Stimulated activated CD4-positive, alpha-beta T cell treated with anti-CD3 and anti-CD28 coated beads, Interleukin-15, amount 100 ng/mL, for 24 hours (primary cell): Measurements from ENCODE around the gene TGM4.

Experiments used
- DNase-seq: peaks from one replicate; pipeline ENCODE4 v3.0.0-alpha.2; 2020

Gene TGM4

GRCh38 chr3:44957986-44958385 lies 83.6 kb downstream of the TGM4 start:
- DNase-seq, result no peak

DNA sequence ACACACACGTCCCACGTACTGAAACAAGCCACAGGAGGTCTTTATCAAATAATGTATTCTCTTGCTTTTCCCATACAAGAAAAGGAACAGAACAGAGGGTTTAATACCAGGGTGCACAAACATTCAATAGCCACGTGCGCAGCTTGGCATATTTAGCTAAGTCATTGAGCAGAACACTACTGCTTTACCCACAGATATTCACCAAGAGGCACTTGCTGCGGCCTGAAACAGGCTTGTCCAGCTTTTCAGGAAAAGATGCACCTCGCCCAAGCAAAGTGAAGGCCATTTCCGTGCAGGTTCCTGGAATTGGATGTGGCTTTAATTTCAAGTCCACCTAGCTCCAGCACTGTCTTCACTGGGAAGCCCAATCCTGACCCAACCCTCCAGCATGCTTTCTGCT lies 84.0 kb downstream of the TGM4 start:
- DNase-seq, result no peak

DNA sequence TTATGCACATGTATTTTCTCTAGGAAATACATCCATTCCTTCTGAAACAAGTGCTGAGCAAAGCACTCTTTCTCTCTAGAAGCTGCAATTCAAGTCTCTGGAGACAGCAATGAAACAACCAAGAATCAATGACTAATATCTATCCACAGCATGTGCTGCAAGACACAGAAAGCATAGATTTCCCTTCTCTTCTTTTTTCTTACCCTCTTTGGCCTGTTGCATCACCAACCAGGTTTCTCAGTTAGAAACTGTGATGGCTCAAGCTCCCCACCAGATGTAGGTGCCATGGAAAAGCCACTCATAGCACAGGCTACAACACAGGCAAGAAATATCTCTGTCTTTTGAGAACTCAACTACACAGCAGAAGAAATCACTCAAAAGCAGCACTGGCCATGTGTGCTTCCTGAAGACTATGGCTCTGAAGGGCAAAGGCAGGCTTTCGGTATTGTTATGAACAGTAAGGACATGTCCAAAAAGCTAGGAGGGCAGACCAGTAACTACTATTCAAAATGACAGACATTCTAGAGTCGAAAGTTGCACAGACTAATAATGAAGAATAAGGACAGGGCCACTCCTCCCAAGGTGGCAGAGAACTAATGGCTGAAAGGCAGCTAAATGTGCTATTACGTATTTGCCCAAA lies 86.1 kb downstream of the TGM4 start:
- DNase-seq, result no peak

- no peak for DNase-seq
Measured at GRCh38 chr3:44961888-44962287, 87.5 kb downstream of the TGM4 start.

DNA sequence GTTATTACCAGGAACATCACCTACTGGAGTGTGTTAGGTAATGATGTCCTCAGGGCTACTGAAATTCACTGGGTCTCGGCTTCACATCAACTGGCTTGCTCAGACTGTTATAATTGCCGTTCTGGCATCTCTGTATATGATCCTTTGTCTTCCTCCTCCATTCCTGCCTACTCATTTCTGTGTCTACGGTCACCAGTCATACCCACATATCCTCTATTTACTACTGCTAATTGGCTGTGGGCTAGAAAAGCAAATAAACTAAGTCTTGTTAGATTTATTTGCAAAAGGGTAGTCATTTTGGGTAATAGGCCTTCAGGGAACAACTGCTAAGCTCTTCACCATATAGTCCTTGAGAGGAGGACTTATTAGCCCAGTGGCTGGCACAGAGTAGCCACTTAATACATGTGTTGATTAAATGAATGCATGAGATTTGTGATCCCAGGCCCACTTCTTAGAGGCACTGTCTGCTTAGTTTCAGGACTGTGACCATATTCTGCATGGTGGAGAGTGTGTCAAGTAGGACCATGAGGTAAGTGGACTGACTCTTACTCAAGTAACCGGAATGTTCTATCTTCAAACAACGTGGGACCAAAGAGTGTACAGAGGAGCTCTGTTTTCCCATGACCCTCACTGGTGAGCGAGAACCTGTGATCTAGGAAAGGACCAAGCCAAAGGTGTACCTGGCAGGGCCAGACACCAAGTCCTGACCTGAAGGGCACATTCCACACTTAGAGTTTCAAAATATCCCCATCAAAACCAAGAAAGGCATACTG lies 88.4 kb downstream of the TGM4 start:
- DNase-seq, result no peak

DNA sequence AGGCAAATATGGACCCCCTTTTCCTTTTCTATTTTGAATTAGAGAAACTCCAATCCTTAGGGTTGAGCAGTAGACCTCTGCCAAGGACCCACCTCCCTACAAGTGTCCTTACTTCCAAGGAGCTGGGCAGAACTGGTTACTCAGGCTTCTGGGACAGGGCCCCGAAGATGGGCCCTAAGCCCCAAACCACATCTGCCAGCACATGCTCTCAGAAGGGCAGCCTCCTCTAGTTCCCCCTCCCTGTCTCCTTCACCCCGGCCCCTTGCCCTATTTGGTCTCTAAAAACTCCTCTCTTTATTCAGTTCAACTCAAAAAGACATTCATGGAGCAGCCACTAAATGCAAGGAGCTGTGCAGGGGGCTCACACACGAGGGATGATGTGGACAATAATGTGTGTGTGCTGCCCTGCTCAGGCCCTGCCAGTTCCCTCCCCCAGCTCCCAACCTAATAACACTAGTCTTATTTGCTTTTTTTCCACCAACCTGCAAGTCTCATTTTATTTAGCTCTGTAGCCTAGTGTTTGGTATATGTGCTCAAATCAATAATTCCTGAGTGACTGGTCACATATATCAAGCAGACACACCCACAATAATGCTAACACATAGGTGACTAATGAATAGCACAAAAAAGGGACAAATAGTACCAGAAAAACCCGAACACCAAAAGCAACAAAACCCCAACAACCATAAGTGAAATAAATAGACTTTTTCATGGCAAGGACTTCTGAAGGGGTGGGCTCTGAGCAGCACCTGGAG lies 89.3 kb downstream of the TGM4 start:
- DNase-seq, result no peak
